DND-41 (cell line): ENCODE measurements around the gene PHACTR3.

Source experiments
- EZH2 ChIP-seq: IDR thresholded peaks from 3 replicates; pipeline ENCODE4 v1.6.1; 2012; ENCODE audit warnings: borderline replicate concordance, low read depth, mild to moderate bottlenecking, moderate library complexity, low read length, inconsistent platforms; ENCODE audit not compliant: severe bottlenecking
- TF ChIP-seq, protein P1 (sequence below): IDR thresholded peaks from 2 replicates; pipeline ENCODE4 v1.5.1; 2012; ENCODE audit warnings: borderline replicate concordance, low read length, moderate library complexity, mild to moderate bottlenecking; ENCODE audit not compliant: poor library complexity, severe bottlenecking; ENCODE audit errors: extremely low read depth

- TF ChIP-seq, protein P1, sequence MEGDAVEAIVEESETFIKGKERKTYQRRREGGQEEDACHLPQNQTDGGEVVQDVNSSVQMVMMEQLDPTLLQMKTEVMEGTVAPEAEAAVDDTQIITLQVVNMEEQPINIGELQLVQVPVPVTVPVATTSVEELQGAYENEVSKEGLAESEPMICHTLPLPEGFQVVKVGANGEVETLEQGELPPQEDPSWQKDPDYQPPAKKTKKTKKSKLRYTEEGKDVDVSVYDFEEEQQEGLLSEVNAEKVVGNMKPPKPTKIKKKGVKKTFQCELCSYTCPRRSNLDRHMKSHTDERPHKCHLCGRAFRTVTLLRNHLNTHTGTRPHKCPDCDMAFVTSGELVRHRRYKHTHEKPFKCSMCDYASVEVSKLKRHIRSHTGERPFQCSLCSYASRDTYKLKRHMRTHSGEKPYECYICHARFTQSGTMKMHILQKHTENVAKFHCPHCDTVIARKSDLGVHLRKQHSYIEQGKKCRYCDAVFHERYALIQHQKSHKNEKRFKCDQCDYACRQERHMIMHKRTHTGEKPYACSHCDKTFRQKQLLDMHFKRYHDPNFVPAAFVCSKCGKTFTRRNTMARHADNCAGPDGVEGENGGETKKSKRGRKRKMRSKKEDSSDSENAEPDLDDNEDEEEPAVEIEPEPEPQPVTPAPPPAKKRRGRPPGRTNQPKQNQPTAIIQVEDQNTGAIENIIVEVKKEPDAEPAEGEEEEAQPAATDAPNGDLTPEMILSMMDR: no peak
- TF ChIP-seq EZH2: no peak
These were observed 136.3 kb downstream of the PHACTR3 start for GRCh38 chr20:59740621-59741020.
